NCI-H748 (cell line): Measurements from ENCODE around the gene TMEM266.

Source experiments
- DNase-seq: peaks from one replicate; lab custom pipeline; 2025; ENCODE audit not compliant: unreplicated experiment; lab: John Stamatoyannopoulos, UW

The TMEM266 gene

DNA sequence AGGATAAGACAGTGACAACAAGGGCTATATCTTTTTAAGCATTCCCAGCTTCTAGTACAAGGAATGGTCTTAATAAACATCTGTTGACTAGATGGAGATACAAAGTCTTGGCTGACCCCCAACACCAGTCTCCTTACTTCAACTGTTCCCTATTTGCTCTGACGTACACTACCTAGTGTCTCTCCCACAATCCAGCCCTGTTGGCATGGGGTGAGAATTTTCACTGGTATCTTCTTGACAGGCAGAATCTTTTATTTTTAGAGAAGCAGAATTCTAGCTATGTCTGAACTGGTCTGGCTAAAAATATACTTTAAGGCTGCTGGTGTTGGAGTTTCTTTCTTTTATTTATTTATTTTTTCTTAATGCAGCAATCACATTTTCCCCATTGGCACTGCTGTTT lies 169.5 kb downstream of the TMEM266 start:
- no peak for DNase-seq

DNA sequence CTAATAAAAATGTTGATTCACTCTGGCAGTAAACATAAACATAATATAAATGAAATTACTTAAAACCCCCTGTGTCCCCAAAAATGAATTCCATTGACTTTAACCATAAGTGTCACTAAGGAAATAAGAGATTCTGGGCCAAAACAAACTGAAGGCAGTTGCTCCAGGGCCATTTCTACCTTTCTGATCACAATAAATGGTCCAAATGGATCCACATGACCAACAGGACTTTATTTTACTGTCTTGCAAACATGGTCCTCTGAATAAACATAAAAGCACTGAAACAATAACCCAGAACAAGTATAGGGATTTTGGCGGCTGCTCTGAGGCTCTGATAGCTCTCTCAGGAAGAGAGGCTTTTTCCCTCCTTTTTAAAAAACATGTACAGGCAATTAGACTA lies 174.1 kb downstream of the TMEM266 start:
- DNase-seq: no peak

DNA sequence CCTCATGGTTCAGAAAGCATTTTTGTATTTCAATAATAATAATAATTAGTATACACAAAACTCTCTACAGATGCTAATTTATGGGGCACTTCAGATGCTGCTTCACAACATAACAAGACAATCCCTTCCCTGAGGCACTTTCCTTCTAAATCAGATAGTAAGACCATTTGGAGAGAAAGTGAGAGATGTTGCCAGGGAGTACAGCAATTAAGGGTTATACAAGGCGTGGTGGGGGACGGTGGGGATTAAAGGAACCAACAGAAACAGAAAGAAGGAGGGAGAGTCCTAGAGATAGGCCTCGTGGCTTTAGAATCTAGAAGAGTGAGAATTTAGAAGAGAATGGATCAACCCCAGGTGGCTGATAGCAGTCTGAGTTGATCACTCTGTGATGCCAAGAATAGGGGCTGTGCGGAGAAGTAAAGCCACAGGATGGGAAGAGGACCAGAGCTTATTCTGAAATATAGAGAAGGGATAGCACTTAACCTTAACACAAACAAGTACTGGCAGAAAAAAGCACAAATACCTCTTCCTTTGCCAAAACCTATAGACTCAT lies 174.6 kb downstream of the TMEM266 start:
- no peak for DNase-seq

DNA sequence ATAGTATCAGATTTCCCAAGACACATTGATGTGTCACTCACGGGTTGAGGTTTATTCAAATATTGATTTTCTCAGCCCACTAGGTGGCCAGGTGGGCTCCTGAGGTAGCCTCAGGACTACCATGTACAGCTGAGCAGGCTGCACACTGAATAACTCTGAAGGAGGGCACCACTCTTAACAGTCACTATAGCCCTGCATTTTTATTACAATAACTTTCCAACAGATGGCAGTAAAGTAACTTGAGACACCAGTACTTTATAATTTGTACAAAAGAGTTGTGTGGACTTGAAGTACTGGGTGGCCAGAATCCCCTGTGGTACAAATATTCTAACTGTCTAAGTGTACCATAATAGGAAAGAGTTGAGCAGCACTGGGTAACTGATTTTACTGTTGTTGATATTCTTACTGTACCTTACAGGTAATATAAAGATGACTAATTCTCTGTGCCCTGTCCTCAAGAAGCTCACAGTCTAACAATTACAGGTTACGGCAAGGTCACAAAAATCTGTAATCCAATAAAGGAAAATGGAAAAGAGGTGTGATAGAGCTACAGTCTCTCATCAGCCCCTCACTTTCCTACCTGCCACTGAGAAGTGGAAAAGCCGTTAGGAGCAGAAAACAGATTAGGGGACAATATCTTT lies 175.5 kb downstream of the TMEM266 start:
- peak; percentile 55 for DNase-seq

DNA sequence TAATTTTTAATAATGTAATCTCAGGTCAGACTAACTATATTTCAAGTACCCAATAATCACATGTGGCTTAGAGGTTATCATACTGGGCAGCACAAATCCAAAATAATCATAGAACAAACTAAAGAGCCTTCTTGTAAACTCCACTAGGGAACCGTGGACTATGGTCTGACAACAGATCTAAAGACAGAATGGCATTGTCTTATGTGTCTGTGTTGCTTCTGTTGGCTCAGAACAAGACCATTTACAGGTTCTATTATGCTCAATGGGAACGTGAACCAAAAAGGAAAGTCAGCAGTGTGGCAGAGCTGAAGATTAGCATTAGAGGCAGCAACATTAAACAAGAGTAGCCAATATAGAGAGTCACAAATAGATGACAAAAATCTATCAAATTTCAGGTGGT lies 176.6 kb downstream of the TMEM266 start:
- no peak for DNase-seq

DNA sequence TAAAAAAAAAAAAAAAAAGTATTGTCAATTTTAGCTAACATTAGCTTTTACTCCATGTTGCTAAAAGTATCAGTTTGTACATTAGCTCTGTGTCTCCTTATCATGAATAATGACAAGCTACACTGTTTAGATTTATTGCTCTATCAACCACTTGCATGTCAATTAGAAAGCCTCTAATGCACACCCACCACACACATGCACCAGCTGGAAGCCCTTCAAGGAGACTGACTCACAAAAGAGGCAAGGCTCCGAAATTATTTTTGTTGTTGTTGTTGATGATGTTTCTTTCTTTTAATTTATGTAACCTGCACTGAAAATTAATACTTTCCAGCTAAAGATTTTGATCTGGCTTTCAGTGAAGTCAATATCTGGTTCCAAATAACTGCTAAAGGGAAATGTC lies 180.0 kb downstream of the TMEM266 start:
- DNase-seq: no peak

DNA sequence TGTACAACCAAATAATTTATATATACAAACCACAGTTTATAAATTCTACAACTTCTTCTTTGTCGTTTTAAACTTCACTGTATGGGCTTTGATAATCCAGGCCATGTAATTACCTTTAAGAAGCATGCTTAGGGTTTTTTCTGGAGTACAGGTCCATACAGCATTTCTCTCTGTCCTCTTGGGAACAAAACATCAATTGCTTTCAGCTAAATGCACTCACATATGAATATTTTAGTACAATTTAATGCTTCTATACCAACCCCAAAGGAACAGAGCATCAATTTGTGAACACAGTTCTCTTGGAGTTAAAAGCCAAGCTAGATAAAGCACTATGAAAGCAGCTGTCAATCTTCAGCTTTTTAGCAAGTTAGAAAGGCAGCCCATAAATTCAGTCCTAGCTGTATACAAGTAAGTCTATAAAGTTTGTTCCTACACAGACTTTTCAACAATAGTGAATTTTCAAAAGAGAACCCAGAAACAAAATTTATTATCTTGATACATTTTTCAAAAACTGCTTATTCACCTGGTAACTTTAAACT lies 185.4 kb downstream of the TMEM266 start:
- DNase-seq: no peak

DNA sequence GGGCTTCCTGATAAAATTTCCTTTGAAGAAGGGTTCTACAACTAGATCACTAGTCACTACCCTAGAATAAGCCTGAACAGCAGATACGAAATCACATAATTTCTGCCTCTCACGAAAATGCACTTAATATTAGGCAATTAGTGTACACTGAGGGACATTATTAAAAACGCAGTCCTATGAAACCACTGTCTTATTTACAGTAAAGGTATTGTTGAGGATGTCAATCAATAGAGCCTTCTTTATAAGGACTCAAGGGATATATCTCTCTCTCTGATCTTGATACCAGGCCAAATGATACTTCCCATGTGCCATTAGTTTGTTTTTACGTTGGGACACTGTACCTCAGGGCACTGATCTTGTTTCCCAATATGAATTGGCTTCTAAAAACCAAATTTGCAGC lies 191.9 kb downstream of the TMEM266 start:
- no peak for DNase-seq

DNA sequence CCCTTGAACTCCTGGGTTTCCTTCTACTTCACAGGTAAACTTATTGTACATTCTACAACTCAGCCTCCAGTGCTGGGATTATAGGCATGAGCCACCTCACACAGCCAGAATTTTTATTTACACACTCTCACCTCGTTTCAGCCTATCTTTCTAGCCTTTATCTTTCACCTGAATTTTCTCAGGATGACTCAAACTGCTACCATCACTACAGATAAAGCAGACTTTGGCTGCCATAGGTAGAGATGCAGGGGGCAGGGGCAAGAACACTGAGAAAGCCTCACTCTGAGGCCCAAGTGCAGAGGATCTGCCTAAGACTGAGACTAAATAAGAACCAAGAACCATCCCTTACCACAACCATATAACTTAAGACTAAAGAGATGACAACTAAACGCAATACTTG lies 192.5 kb downstream of the TMEM266 start:
- no peak for DNase-seq

DNA sequence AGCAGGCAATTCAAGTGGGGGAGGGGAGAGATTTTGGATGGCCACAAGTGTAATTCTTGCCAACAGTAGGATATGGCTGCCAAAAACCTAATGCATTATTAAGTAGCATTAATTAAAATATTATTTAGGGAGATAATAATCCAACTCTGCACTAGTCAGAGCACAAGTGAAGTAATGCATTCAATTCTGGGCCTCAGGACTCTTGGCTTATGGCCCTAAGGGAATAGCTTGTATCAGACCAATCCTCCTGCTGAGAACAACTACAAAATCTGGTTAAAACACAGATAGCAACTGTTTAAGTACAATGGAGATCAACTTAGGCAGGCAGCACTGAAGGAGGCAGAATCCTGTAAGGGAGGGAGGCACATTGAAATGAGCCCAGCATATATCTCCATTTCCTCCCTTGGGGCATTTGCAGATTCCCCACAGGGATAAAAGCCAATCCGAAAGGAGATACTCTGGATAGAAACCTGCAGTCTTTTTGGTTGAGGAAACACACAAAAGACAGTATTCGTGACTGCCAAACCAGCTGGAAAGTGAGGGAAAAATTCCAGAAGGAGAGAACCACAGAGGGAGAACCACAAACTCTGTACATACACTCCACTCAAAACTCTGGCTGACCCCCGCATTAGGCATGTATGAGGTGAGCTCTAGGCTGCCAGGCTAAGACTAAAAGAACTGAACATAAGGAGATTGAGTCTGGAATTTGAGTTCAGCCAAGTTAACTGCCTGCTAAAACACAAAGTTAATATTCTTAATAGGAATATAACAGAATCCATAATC lies 194.1 kb downstream of the TMEM266 start:
- no peak for DNase-seq
